HG03060 (cell line): Measurements from ENCODE around the gene RIMBP2.
"Not testable (repeated sequence)": the region's sequence is repeated elsewhere in the genome, so short reads cannot be mapped to it uniquely, and the experiment has no call there.

Experiments used
- ATAC-seq: cut with Tn5 transposase; IDR thresholded peaks from one replicate; pipeline ENCODE4 v1.9.1; 2021; ENCODE audit warnings: low read depth, moderate number of reproducible peaks; ENCODE audit not compliant: unreplicated experiment

RIMBP2 gene

GRCh38 chr12:130708648-130709047 lies 7.5 kb downstream of the RIMBP2 start:
- no peak for ATAC-seq

GRCh38 chr12:130707571-130707891 lies 8.6 kb downstream of the RIMBP2 start:
- no peak for ATAC-seq

- ATAC-seq = no peak
Measured at GRCh38 chr12:130706885-130707570, 9.1 kb downstream of the RIMBP2 start.

GRCh38 chr12:130706311-130706710 lies 9.8 kb downstream of the RIMBP2 start:
- ATAC-seq = no peak

- ATAC-seq = no peak
Measured at GRCh38 chr12:130705178-130705822, 10.8 kb downstream of the RIMBP2 start.

GRCh38 chr12:130704606-130705005 lies 11.5 kb downstream of the RIMBP2 start:
- no peak for ATAC-seq

GRCh38 chr12:130703733-130704375 lies 12.2 kb downstream of the RIMBP2 start:
- no peak for ATAC-seq

GRCh38 chr12:130702966-130703732 lies 12.9 kb downstream of the RIMBP2 start:
- no peak for ATAC-seq

GRCh38 chr12:130701402-130701744 lies 14.7 kb downstream of the RIMBP2 start:
- no peak for ATAC-seq

- no peak for ATAC-seq
Measured at GRCh38 chr12:130700492-130701401, 15.4 kb downstream of the RIMBP2 start.

- no peak for ATAC-seq
Measured at GRCh38 chr12:130698106-130698505, 18.0 kb downstream of the RIMBP2 start.

GRCh38 chr12:130696379-130697100 lies 19.6 kb downstream of the RIMBP2 start:
- no peak for ATAC-seq

- no peak for ATAC-seq
Measured at GRCh38 chr12:130695061-130695460, 21.0 kb downstream of the RIMBP2 start.

GRCh38 chr12:130689408-130690405 lies 26.4 kb downstream of the RIMBP2 start:
- ATAC-seq = no peak

GRCh38 chr12:130688999-130689398 lies 27.1 kb downstream of the RIMBP2 start:
- ATAC-seq = not testable (repeated sequence)

- no peak for ATAC-seq
Measured at GRCh38 chr12:130687796-130688778, 28.0 kb downstream of the RIMBP2 start.

GRCh38 chr12:130687190-130687589 lies 28.9 kb downstream of the RIMBP2 start:
- no peak for ATAC-seq
